Rectal smooth muscle tissue (tissue), 1 donor: ENCODE measurements around the gene FBLN1.

ENCODE experiments used
- H3K27ac ChIP-seq: one replicate; pipeline ENCODE4 v1.7.0; 2013; ENCODE audit warnings: low read depth, low read length, inconsistent platforms
- H3K27me3 ChIP-seq: one replicate; pipeline ENCODE4 v1.7.0; 2013; ENCODE audit warnings: low read length; ENCODE audit not compliant: control insufficient read depth, insufficient read depth
- H3K36me3 ChIP-seq: one replicate; pipeline ENCODE4 v1.7.0; 2013; ENCODE audit warnings: low read length; ENCODE audit not compliant: control insufficient read depth, insufficient read depth
- H3K4me1 ChIP-seq: one replicate; pipeline ENCODE4 v1.7.0; 2013; ENCODE audit warnings: low read length; ENCODE audit not compliant: control insufficient read depth, insufficient read depth
- H3K4me3 ChIP-seq: one replicate; pipeline ENCODE4 v1.7.0; 2013; ENCODE audit warnings: low read length
- H3K9ac ChIP-seq: one replicate; pipeline ENCODE4 v1.7.0; 2013; ENCODE audit warnings: low read length

Gene FBLN1

GRCh38 chr22:45497351-45498145 lies 5.1 kb upstream of the FBLN1 start:
- H3K27me3 ChIP-seq = peaks cover 2% of the 10 kb centered on the region
- no peaks in the 10 kb centered on the region for H3K36me3 ChIP-seq
- H3K27ac ChIP-seq = no peak overlapping the region
- no peak overlapping the region for H3K9ac ChIP-seq
- H3K4me3 ChIP-seq = no peak overlapping the region
- peaks cover 4% of the 10 kb centered on the region for H3K4me1 ChIP-seq

- Histone ChIP-seq H3K27me3 (peaks cover 13% of the 10 kb centered on the region), H3K9ac (no peak overlapping the region), H3K36me3 (no peaks in the 10 kb centered on the region), H3K4me3 (no peak overlapping the region), H3K4me1 (peaks cover 4% of the 10 kb centered on the region), H3K27ac (no peak overlapping the region)
Measured at GRCh38 chr22:45499746-45500145, 2.9 kb upstream of the FBLN1 start.

- H3K36me3 ChIP-seq = no peaks in the 10 kb centered on the region
- H3K27ac ChIP-seq = peak overlapping the region; percentile 34
- H3K27me3 ChIP-seq = peaks cover 16% of the 10 kb centered on the region
- H3K9ac ChIP-seq = no peak overlapping the region
- H3K4me3 ChIP-seq = peak overlapping the region; percentile 62
- H3K4me1 ChIP-seq = peaks cover 4% of the 10 kb centered on the region
Measured at GRCh38 chr22:45503050-45503815, 550 bp downstream of the FBLN1 start.

- peaks cover 3% of the 10 kb centered on the region for H3K4me1 ChIP-seq
- peaks cover 16% of the 10 kb centered on the region for H3K27me3 ChIP-seq
- H3K9ac ChIP-seq = no peak overlapping the region
- H3K36me3 ChIP-seq = no peaks in the 10 kb centered on the region
- peak overlapping the region; percentile 62 for H3K4me3 ChIP-seq
- peak overlapping the region; percentile 34 for H3K27ac ChIP-seq
Measured at GRCh38 chr22:45503816-45504372, 1.2 kb downstream of the FBLN1 start.

GRCh38 chr22:45504373-45505341 lies 2.0 kb downstream of the FBLN1 start:
- no peak overlapping the region for H3K9ac ChIP-seq
- H3K27ac ChIP-seq = peak overlapping the region; percentile 28
- H3K4me1 ChIP-seq = no peaks in the 10 kb centered on the region
- H3K27me3 ChIP-seq = peaks cover 19% of the 10 kb centered on the region
- peak overlapping the region; percentile 47 for H3K4me3 ChIP-seq
- H3K36me3 ChIP-seq = no peaks in the 10 kb centered on the region

- Histone ChIP-seq H3K27me3 (peaks cover 19% of the 10 kb centered on the region), H3K4me1 (no peaks in the 10 kb centered on the region), H3K27ac (no peak overlapping the region), H3K4me3 (no peak overlapping the region), H3K9ac (no peak overlapping the region), H3K36me3 (no peaks in the 10 kb centered on the region)
Measured at GRCh38 chr22:45505991-45506747, 3.5 kb downstream of the FBLN1 start.

GRCh38 chr22:45506816-45507360 lies 4.2 kb downstream of the FBLN1 start:
- no peak overlapping the region for H3K4me3 ChIP-seq
- no peaks in the 10 kb centered on the region for H3K36me3 ChIP-seq
- H3K27me3 ChIP-seq = peaks cover 19% of the 10 kb centered on the region
- no peak overlapping the region for H3K27ac ChIP-seq
- no peak overlapping the region for H3K9ac ChIP-seq
- no peaks in the 10 kb centered on the region for H3K4me1 ChIP-seq

GRCh38 chr22:45507798-45508197 lies 5.1 kb downstream of the FBLN1 start:
- Histone ChIP-seq H3K4me1 (no peaks in the 10 kb centered on the region), H3K27me3 (peaks cover 17% of the 10 kb centered on the region), H3K36me3 (no peaks in the 10 kb centered on the region), H3K4me3 (no peak overlapping the region), H3K27ac (no peak overlapping the region), H3K9ac (no peak overlapping the region)

GRCh38 chr22:45508814-45509213 lies 6.1 kb downstream of the FBLN1 start:
- Histone ChIP-seq H3K4me1 (no peaks in the 10 kb centered on the region), H3K27ac (no peak overlapping the region), H3K4me3 (no peak overlapping the region), H3K9ac (no peak overlapping the region), H3K27me3 (peaks cover 8% of the 10 kb centered on the region), H3K36me3 (no peaks in the 10 kb centered on the region)

- Histone ChIP-seq H3K4me3 (no peak overlapping the region), H3K27me3 (peaks cover 6% of the 10 kb centered on the region), H3K4me1 (no peaks in the 10 kb centered on the region), H3K9ac (no peak overlapping the region), H3K27ac (no peak overlapping the region), H3K36me3 (no peaks in the 10 kb centered on the region)
Measured at GRCh38 chr22:45510376-45511232, 7.9 kb downstream of the FBLN1 start.
